GM19035 (cell line): ENCODE measurements around the gene THRB.

Experiments
- ATAC-seq: cut with Tn5 transposase; IDR thresholded peaks from one replicate; pipeline ENCODE4 v1.9.1; 2021; ENCODE audit not compliant: unreplicated experiment

THRB gene

DNA sequence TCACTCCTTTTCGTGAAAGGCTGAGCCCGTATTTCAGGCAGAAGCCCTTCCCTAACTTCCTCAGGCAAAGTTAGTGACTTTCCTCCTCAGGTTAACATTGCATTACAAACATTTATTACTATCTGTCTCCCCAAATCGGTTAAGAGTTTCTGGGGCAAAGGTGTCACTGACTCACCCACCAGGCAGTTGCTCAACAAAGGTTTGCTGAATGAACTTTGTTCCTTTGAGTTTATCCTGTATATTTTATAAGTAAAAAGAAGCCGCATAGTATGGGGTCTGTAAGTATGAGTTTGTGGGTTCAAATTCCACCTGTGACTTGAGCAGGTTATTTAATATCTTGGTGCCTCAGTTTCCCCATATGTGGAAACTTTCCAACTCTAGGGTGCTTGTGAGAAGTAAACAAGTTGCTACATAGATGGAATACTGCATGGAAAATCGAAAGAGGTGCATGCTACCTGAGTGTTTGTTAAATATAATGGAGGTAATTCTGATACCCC is 177.7 kb downstream of the THRB start:
- ATAC-seq: no peak

DNA sequence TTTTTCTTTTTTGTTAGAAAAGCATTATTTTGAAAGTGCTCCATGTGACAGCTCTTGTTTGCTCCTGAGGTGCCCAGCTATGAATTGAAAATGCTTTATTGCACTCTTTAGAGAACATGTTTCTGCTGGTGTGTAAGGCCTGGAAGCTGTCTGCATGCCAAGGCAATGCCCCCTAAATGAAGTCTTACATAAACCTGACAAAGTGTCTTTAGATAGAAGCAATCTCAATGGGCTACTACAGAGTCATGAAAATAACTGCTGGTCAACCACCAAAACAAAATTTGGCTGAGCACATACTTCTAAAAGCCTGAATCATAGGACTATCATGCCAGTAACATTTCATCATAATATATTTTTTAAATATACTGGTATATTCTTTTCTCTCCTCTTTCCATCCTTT is 178.7 kb downstream of the THRB start:
- ATAC-seq: no peak

DNA sequence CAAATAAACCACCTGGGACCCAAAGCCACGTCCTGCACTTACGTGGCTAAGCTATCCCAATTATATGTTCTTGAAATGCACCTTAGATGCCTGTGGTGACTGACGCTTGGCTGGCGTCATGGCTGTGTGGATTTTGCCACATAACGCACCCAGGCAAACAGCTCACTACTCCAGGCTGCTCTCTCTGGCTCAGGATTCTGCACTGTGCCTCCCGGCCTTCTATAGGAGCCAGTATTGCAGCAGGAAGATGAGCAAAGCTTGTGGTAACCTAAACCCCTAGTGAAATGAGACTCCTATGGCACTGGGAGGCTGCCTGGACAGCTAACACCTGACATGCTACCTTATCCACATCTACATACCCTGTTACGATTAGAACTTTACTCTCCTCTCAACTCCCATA is 179.3 kb downstream of the THRB start:
- ATAC-seq: no peak

DNA sequence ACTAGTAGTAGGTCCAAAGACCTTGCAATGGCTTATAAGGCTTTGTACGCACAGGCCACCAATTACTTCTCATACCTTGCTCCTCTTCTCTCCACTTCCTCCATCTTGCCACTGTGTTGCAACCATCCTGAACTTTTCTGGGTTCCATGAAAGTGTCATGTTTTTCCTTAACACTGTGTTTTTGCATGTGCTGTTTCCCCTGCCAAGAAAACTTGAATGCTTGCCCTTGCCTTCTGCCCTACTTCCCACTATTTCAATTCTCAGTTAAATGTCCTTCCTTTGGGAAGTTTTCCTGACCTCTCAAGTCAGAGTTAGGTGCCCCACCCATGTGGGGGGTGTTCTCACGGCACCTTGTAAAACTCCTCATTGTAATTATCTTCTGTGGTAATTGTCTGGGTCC is 182.8 kb downstream of the THRB start:
- ATAC-seq: no peak

DNA sequence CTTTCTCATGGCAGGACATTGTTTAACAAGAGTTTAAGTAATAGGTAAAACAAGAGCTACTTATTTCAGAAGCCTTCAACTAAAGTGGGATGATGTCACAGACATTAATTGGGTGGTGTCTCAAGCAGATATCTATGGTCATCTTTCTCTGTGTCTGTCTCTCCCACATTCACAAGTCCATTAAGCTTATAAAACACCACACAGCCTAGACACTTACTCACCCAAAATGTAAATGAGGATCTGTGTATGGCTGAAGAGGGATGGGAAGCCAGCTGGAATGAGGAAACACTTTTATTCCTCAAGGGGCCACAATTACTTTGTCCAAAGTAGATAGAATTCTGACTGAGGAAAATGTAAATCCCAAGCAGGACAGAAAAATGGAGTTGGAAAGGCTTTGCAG is 183.8 kb downstream of the THRB start:
- ATAC-seq: no peak

- ATAC-seq: no peak
These were observed 188.1 kb downstream of the THRB start for GRCh38 chr3:24306518-24306917.

- no peak for ATAC-seq
These were observed 188.7 kb downstream of the THRB start for GRCh38 chr3:24305795-24306467.

GRCh38 chr3:24303057-24303754 is 191.4 kb downstream of the THRB start:
- no peak for ATAC-seq

- ATAC-seq: no peak
These were observed 192.3 kb downstream of the THRB start for GRCh38 chr3:24302396-24302795.

DNA sequence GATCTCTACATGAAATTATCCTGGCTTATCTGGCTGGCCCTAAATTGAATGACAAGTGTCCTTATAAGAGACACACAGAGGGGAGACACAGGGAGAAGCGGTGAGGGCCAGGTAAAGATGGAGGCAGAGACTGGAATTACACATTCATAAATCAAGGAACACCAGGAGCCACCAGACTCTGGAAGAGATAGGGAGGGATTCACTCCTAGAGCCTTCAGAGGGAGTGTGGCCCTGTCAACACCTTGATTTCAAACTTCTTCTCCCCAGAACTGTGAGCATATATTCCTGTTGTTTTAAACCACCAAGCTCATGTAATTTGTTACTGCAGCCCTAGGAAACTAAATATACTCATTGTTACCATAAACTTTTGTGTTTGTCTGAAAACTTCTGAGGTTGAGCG is 193.7 kb downstream of the THRB start:
- ATAC-seq: no peak

DNA sequence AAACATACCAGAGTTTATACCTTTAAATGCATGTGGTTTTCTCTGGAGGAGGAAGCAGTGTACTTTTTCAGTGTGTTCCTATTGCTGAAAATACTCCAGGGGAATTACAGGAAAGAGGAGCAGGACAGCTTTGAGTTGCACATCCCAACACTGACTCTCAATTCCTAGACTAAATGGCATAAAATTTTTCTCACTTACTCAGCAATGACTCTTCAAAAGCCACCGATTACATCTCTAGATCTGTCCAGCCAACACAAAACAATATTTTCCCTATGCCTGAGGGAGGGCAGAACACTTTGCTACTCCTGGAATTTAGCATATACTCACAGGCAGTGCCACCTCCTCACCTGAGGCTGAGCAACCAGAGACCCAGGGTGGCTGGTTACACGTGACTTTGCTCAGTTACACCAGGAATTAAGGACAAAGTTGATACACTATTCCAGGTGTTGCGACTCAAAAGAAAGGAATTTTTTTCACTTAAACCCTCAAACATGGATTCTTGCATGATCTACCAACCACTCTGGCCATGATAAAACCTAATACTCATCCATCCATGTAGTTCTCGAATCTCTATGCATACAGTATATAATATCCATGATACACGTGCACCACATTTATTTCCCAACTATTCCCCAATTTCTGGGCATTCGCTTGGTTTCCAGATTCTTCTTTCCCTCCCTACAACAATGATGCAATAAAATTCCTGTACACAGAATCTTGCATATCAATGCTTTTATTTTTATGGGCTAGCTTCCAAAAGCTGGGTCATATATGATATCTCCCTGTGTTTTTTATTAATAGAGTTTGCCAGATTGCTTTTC is 194.6 kb downstream of the THRB start:
- ATAC-seq: no peak

GRCh38 chr3:24299246-24299805 is 195.3 kb downstream of the THRB start:
- ATAC-seq: no peak

- no peak for ATAC-seq
These were observed 198.0 kb downstream of the THRB start for GRCh38 chr3:24296441-24297205.

- ATAC-seq: no peak
These were observed 200.5 kb downstream of the THRB start for GRCh38 chr3:24294150-24294549.

- ATAC-seq: no peak
These were observed 203.0 kb downstream of the THRB start for GRCh38 chr3:24291646-24292045.

GRCh38 chr3:24290596-24290995 is 204.1 kb downstream of the THRB start:
- ATAC-seq: no peak

DNA sequence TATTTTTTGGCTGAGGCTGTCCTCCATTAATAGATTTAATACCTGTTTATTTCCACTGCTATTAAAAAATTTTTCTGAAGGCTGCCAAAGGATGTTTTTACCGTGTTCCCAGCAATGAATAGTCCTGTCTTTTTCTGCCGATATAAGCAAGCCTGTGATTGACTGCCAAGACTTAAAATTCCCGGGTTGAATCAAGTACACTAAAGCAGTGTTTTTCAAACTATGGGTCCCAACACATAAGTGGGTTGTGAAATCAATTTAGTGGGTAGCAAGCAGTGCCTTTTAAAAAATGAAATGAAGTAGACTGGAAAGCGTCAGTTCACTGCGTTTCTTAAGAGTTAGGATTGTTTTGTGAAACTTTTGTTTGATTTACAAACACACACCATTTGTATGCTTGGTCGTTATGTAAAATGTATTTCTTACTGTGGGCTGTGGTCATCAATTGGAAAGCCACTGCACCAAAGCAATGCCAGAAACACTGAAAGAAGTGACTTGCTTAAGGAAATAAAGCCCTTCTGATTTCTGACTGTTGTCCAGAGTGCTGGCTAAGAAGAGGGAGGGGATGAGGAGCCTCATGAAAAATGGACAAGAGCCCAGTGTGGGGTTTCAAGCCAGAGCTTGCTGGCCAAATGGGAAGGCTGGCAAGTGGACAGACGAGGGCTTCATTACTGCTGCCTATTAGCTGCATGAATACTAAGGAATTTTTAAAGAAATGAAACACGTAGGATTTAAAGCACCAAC is 206.0 kb downstream of the THRB start:
- ATAC-seq: no peak

DNA sequence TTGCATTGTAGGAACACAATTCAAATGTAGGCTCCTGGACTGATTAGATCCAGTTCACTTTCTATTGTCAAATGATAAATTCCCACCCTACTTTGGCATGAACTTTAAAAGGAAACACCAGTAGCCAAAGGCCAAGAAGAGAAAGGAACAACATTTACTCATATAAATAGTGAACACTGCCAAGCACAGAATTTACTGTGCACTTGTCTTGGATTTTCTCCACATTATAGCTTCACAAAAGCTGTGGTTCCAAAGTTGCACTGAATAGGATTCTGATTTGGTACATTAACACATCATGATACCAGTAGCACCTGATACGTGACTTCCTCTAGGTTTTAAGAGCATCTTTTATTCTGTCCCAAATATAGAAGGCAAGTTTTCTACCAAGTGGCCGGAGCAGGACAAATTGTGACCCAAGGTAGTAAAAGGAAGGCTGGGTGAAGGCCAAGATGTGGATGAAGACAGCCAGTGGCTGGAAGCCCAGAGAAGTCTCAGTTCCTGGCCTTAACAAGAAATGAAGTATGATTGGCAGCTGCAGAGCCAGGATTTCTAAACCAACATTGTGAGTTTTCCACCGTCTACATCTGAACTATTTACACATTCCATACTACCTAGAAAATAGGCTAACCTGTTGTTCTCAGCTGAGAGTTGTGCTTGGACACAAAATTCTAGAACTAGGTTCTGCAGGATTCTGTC is 206.7 kb downstream of the THRB start:
- no peak for ATAC-seq

DNA sequence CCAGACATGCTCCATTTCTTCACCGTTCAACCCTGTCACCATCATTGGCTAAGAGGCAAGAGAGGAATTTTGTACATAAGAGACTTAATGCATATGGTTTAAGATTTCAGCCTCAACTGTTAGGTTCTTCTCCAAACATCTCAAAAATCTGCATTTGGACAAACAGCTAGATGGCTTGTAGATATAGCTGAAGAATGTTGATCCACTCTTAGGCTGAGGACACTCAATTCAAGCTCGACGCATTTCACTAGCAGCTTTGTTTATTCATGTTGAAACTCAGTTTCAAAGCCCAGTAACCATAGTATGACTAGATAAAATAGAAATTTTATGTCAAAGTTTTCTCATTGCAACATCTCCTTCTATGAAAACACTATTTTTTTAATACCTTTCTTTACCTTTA is 208.2 kb downstream of the THRB start:
- no peak for ATAC-seq
